ENCODE data around the gene NUCB1. TPM values are rescaled to one million over a fixed set of nuclear protein-coding genes. Genes with fewer than 3 reads are reported as not detected.

Gene NUCB1
- total and polyA plus RNA-seq, 9 of the 15 experiments (the other 6 are each of a cell fraction or from before 2014, with no cell fraction given) = 3.1 to 153 (median 71.7) TPM

DNA sequence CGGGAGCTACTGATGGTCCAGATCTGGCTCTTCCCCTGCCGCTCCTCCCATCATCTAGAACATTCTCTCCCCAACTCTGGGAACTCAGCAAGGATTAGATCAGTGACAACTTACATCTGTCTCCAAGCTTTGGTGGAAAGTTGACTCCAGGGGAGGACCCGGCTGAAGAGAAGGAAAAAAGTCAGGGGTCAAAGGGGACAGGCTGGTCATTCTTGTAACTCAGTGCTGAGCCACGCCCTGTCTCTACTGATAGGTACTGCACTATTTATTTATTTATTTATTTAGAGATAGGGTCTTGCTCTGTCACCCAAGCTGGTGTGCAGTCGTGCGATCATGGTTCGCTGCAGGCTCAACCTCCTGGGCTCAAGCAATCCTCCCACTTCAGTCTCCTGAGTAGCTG is 46.0 kb upstream of the NUCB1 start (continued):
- TF ChIP-seq, protein P1, sequence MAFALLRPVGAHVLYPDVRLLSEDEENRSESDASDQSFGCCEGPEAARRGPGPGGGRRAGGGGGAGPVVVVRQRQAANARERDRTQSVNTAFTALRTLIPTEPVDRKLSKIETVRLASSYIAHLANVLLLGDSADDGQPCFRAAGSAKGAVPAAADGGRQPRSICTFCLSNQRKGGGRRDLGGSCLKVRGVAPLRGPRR (CRISPR knock-in tag; IDR thresholded peaks at IDR 0.05) = no peak
- TF ChIP-seq FOXJ3 (CRISPR knock-in tag; IDR thresholded peaks at IDR 0.05) = no peak
- TF ChIP-seq FIP1L1 (IDR thresholded peaks at IDR 0.05; ENCODE audit: low read depth, low read length, poor library complexity, severe bottlenecking) = no peak
- TF ChIP-seq ZNF696 (CRISPR knock-in tag; conservative IDR thresholded peaks at IDR 0.05) = no peak
- no peak for TF ChIP-seq NFIX (CRISPR knock-in tag; IDR thresholded peaks at IDR 0.05; ENCODE audit: low read depth)
- TF ChIP-seq HNRNPUL1 (IDR thresholded peaks at IDR 0.05; ENCODE audit: low read length) = no peak
- TF ChIP-seq, protein P2, sequence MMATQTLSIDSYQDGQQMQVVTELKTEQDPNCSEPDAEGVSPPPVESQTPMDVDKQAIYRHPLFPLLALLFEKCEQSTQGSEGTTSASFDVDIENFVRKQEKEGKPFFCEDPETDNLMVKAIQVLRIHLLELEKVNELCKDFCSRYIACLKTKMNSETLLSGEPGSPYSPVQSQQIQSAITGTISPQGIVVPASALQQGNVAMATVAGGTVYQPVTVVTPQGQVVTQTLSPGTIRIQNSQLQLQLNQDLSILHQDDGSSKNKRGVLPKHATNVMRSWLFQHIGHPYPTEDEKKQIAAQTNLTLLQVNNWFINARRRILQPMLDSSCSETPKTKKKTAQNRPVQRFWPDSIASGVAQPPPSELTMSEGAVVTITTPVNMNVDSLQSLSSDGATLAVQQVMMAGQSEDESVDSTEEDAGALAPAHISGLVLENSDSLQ (IDR thresholded peaks at IDR 0.05) = peak; percentile 9; the same call in 1 of the 2 replicates
- TF ChIP-seq ZNF140 (CRISPR knock-in tag; IDR thresholded peaks at IDR 0.05) = no peak
- TF ChIP-seq SNIP1 (IDR thresholded peaks at IDR 0.05; ENCODE audit: low read depth) = no peak
- TF ChIP-seq, protein P3, sequence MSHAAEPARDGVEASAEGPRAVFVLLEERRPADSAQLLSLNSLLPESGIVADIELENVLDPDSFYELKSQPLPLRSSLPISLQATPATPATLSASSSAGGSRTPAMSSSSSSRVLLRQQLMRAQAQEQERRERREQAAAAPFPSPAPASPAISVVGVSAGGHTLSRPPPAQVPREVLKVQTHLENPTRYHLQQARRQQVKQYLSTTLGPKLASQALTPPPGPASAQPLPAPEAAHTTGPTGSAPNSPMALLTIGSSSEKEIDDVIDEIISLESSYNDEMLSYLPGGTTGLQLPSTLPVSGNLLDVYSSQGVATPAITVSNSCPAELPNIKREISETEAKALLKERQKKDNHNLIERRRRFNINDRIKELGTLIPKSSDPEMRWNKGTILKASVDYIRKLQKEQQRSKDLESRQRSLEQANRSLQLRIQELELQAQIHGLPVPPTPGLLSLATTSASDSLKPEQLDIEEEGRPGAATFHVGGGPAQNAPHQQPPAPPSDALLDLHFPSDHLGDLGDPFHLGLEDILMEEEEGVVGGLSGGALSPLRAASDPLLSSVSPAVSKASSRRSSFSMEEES (CRISPR knock-in tag; IDR thresholded peaks at IDR 0.05) = no peak
- TF ChIP-seq JUND (IDR thresholded peaks at IDR 0.05; ENCODE audit: borderline replicate concordance, low read depth, low read length) = no peak
- peak; percentile 27; the same call in 1 of the 3 replicates for TF ChIP-seq JUND (tag; IDR thresholded peaks at IDR 0.05; ENCODE audit: borderline replicate concordance, low read depth, low read length)
- TF ChIP-seq, protein P4, sequence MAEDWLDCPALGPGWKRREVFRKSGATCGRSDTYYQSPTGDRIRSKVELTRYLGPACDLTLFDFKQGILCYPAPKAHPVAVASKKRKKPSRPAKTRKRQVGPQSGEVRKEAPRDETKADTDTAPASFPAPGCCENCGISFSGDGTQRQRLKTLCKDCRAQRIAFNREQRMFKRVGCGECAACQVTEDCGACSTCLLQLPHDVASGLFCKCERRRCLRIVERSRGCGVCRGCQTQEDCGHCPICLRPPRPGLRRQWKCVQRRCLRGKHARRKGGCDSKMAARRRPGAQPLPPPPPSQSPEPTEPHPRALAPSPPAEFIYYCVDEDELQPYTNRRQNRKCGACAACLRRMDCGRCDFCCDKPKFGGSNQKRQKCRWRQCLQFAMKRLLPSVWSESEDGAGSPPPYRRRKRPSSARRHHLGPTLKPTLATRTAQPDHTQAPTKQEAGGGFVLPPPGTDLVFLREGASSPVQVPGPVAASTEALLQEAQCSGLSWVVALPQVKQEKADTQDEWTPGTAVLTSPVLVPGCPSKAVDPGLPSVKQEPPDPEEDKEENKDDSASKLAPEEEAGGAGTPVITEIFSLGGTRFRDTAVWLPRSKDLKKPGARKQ (CRISPR knock-in tag; IDR thresholded peaks at IDR 0.05) = no peak
- TF ChIP-seq, protein P5, sequence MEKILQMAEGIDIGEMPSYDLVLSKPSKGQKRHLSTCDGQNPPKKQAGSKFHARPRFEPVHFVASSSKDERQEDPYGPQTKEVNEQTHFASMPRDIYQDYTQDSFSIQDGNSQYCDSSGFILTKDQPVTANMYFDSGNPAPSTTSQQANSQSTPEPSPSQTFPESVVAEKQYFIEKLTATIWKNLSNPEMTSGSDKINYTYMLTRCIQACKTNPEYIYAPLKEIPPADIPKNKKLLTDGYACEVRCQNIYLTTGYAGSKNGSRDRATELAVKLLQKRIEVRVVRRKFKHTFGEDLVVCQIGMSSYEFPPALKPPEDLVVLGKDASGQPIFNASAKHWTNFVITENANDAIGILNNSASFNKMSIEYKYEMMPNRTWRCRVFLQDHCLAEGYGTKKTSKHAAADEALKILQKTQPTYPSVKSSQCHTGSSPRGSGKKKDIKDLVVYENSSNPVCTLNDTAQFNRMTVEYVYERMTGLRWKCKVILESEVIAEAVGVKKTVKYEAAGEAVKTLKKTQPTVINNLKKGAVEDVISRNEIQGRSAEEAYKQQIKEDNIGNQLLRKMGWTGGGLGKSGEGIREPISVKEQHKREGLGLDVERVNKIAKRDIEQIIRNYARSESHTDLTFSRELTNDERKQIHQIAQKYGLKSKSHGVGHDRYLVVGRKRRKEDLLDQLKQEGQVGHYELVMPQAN (IDR thresholded peaks at IDR 0.05; ENCODE audit: borderline replicate concordance) = no peak
- no peak for TF ChIP-seq HCFC1 (IDR thresholded peaks at IDR 0.05; ENCODE audit: low read depth, low read length)
- peak; percentile 25; the same call in 1 of the 2 replicates for TF ChIP-seq CBFA2T3 (IDR thresholded peaks at IDR 0.05)
- TF ChIP-seq PYGO2 (tag; IDR thresholded peaks at IDR 0.05) = no peak
- TF ChIP-seq, protein P6, sequence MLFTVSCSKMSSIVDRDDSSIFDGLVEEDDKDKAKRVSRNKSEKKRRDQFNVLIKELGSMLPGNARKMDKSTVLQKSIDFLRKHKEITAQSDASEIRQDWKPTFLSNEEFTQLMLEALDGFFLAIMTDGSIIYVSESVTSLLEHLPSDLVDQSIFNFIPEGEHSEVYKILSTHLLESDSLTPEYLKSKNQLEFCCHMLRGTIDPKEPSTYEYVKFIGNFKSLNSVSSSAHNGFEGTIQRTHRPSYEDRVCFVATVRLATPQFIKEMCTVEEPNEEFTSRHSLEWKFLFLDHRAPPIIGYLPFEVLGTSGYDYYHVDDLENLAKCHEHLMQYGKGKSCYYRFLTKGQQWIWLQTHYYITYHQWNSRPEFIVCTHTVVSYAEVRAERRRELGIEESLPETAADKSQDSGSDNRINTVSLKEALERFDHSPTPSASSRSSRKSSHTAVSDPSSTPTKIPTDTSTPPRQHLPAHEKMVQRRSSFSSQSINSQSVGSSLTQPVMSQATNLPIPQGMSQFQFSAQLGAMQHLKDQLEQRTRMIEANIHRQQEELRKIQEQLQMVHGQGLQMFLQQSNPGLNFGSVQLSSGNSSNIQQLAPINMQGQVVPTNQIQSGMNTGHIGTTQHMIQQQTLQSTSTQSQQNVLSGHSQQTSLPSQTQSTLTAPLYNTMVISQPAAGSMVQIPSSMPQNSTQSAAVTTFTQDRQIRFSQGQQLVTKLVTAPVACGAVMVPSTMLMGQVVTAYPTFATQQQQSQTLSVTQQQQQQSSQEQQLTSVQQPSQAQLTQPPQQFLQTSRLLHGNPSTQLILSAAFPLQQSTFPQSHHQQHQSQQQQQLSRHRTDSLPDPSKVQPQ (CRISPR knock-in tag; IDR thresholded peaks at IDR 0.05; ENCODE audit: borderline replicate concordance) = no peak
